Activated CD8-positive, alpha-beta memory T cell treated with anti-CD3 and anti-CD28 coated beads, Interleukin-2, amount 10 ng/mL, durations not matched to agents 7 days and 5 days (primary cell): Measurements from ENCODE around the gene CEP104. TPM values are rescaled to one million over a fixed set of nuclear protein-coding genes. Genes with fewer than 3 reads are reported as not detected.
A peak's percentile ranks its signal among the peaks of the same experiment; 100 is the strongest.
"Not testable (repeated sequence)": the region's sequence is repeated elsewhere in the genome, so short reads cannot be mapped to it uniquely, and the experiment has no call there.

Source experiments
- ATAC-seq: fragments of 150-1000 bp; cut with Tn5 transposase; one replicate; pipeline ENCODE4 v1.10.0; 2021; ENCODE audit warnings: moderate library complexity
- CTCF ChIA-PET: fragments of 350-600 bp; sonication (Branson Sonifier 250); formaldehyde crosslinking; loops from one replicate; lab custom pipeline; 2021; ENCODE audit warnings: antibody characterized with exemption; lab: Charles Lee
- DNase-seq: peaks from one replicate; pipeline ENCODE4 v3.0.0-alpha.2; 2020
- H3K27ac Mint-ChIP-seq: one replicate; pipeline ENCODE4 v1.8.0; 2021; ENCODE audit warnings: mild to moderate bottlenecking, mixed read lengths
- H3K27me3 Mint-ChIP-seq: one replicate; pipeline ENCODE4 v1.8.0; 2021; ENCODE audit warnings: mixed read lengths
- H3K36me3 Mint-ChIP-seq: one replicate; pipeline ENCODE4 v1.8.0; 2021; ENCODE audit warnings: mild to moderate bottlenecking, mixed read lengths
- H3K4me1 Mint-ChIP-seq: one replicate; pipeline ENCODE4 v1.8.0; 2021; ENCODE audit warnings: mixed read lengths
- H3K4me3 Mint-ChIP-seq: one replicate; pipeline ENCODE4 v1.8.0; 2021; ENCODE audit warnings: mild to moderate bottlenecking, moderate library complexity, mixed read lengths
- H3K9me3 Mint-ChIP-seq: one replicate; pipeline ENCODE4 v1.8.0; 2022; ENCODE audit warnings: low read depth, mixed read lengths
- total RNA-seq, 2 experiments: library from RNA; stranded (reverse); gene quantifications; one replicate each; pipeline ENCODE4 v1.2.3, GENCODE V29; 2021

The CEP104 gene
- total RNA-seq, 2 experiments from 2014 or later = 45.0 to 52.2 TPM

GRCh38 chr1:3811595-3811911 is 45.5 kb downstream of the CEP104 start:
- Mint-ChIP-seq H3K27ac (no peak overlapping the region), H3K9me3 (peaks cover 5% of the 10 kb centered on the region), H3K36me3 (peaks cover 3% of the 10 kb centered on the region), H3K4me1 (peaks cover 4% of the 10 kb centered on the region), H3K27me3 (no peaks in the 10 kb centered on the region), H3K4me3 (no peak overlapping the region)
- ATAC-seq = no peak
- DNase-seq = no peak
- CTCF ChIA-PET = no interaction called here

- DNase-seq, H3K9me3 Mint-ChIP-seq, CTCF ChIA-PET, H3K36me3 Mint-ChIP-seq, H3K27me3 Mint-ChIP-seq, H3K4me1 Mint-ChIP-seq, H3K4me3 Mint-ChIP-seq: not testable (repeated sequence)
- peak; percentile 42 for ATAC-seq
- H3K27ac Mint-ChIP-seq = peak overlapping the region; percentile 44
These were observed 46.8 kb downstream of the CEP104 start for GRCh38 chr1:3810149-3810761.

DNA sequence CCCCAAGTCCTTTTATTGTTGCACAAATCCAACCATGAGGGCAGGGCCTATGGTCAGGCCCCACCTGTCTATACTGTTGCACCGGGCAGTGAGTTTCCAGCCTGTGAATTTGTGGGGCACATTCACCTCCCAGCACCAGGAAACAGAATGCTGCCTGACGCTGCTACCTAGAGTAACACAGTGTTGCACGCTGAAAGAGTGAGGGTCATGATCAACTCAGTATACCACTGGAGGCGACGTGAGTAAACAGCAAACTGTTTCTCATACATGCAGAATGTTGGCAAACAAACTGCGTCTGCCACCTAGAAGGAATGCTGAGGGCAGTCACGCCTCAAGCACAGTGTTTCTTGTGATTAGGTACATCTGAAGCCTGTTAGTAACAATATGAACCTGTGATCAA is 47.3 kb downstream of the CEP104 start:
- peaks cover 3% of the 10 kb centered on the region for H3K36me3 Mint-ChIP-seq
- no peak overlapping the region for H3K4me3 Mint-ChIP-seq
- peaks cover 5% of the 10 kb centered on the region for H3K9me3 Mint-ChIP-seq
- DNase-seq (no peak), ATAC-seq (no peak)
- H3K27me3 Mint-ChIP-seq = peaks cover 4% of the 10 kb centered on the region
- peak overlapping the region; percentile 44 for H3K27ac Mint-ChIP-seq
- H3K4me1 Mint-ChIP-seq = peaks cover 4% of the 10 kb centered on the region
- CTCF ChIA-PET = no interaction called here

- H3K4me1 Mint-ChIP-seq = peaks cover 4% of the 10 kb centered on the region
- peaks cover 5% of the 10 kb centered on the region for H3K9me3 Mint-ChIP-seq
- H3K36me3 Mint-ChIP-seq = peaks cover 3% of the 10 kb centered on the region
- peaks cover 17% of the 10 kb centered on the region for H3K27me3 Mint-ChIP-seq
- ATAC-seq = no peak
- DNase-seq = no peak
- CTCF ChIA-PET = no interaction called here
- no peak overlapping the region for H3K27ac Mint-ChIP-seq
- H3K4me3 Mint-ChIP-seq = no peak overlapping the region
These were observed 49.2 kb downstream of the CEP104 start for GRCh38 chr1:3807769-3808168.

- no peak for DNase-seq
- Mint-ChIP-seq H3K27me3 (peaks cover 23% of the 10 kb centered on the region), H3K36me3 (peaks cover 3% of the 10 kb centered on the region), H3K9me3 (peaks cover 5% of the 10 kb centered on the region), H3K4me3 (no peak overlapping the region), H3K4me1 (peaks cover 7% of the 10 kb centered on the region), H3K27ac (no peak overlapping the region)
- CTCF ChIA-PET = interaction anchor here (1.2 kb wide), 1 partner anchor 11 kb away, joined by 3 read pairs; no protein-coding TSS in a partner anchor
- ATAC-seq = no peak
These were observed 52.0 kb downstream of the CEP104 start for GRCh38 chr1:3805038-3805437.

DNA sequence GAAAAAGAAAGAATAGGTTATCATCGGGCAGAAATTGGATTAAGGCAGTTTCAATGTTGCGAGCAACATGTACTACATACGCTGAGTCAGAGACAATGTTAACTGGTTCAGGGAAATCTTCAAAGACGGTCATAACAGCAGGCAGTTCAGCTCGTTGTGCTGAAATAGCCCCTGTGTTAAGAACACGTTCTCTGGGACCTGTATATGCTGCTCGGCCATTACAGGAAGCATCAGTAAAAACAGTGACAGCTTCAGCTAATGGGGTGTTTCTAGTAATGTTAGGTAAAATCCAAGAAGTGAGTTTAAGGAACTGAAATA is 52.4 kb downstream of the CEP104 start:
- H3K4me3 Mint-ChIP-seq, H3K4me1 Mint-ChIP-seq, H3K27ac Mint-ChIP-seq, H3K9me3 Mint-ChIP-seq, ATAC-seq, H3K36me3 Mint-ChIP-seq, DNase-seq: not testable (repeated sequence)
- CTCF ChIA-PET = interaction anchor here (1.2 to 3.8 kb wide), 2 partner anchors 10 to 29 kb away, joined by 3 to 25 read pairs; no protein-coding TSS in a partner anchor
- H3K27me3 Mint-ChIP-seq = peaks cover 23% of the 10 kb centered on the region

DNA sequence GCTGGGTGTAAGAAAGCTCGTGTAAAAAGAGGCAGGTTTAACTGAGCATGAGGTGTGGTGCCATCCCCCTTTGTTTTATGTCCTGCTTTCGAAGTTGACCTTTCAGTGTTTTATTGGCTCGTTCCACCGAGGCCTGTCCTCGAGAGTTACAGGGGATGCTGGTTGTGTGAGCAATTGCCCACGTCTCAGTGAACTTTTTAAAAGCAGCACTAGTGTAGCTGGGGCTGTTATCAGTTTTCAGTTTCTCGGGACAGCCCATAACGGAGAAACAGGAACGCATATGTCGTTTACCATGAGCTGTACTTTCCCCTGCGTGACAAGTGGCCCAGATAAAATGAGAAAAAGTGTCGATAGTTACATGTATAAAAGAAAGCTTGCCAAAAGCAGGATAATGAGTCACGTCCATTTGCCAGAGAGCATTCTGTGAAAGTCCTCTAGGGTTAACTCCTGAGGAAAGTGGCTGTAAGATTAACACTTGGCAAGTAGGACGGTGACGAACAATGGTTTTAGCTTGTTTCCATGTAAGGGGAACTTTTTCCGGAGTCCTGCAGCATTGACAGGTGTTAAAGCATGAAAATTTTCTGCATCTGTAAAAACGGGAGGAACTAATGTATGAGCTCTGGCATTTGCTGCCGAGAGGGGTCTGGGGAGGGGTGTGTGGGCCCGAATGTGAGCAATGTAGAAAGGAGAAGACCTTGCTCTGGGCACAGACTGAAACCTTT is 52.9 kb downstream of the CEP104 start:
- H3K27ac Mint-ChIP-seq = no peak overlapping the region
- CTCF ChIA-PET = interaction anchor here (1.2 to 3.8 kb wide), 2 partner anchors 10 to 29 kb away, joined by 3 to 25 read pairs; no protein-coding TSS in a partner anchor
- ATAC-seq (no peak), DNase-seq (no peak)
- H3K27me3 Mint-ChIP-seq = peaks cover 23% of the 10 kb centered on the region
- peaks cover 3% of the 10 kb centered on the region for H3K36me3 Mint-ChIP-seq
- no peak overlapping the region for H3K4me3 Mint-ChIP-seq
- H3K9me3 Mint-ChIP-seq = peaks cover 5% of the 10 kb centered on the region
- peaks cover 5% of the 10 kb centered on the region for H3K4me1 Mint-ChIP-seq

GRCh38 chr1:3800795-3801194 is 56.2 kb downstream of the CEP104 start:
- CTCF ChIA-PET = interaction anchor here (1.2 to 3.8 kb wide), 3 partner anchors 14 to 52 kb away, joined by 4 to 25 read pairs (median 5); no protein-coding TSS in a partner anchor
- H3K27ac Mint-ChIP-seq, DNase-seq: not testable (repeated sequence)

DNA sequence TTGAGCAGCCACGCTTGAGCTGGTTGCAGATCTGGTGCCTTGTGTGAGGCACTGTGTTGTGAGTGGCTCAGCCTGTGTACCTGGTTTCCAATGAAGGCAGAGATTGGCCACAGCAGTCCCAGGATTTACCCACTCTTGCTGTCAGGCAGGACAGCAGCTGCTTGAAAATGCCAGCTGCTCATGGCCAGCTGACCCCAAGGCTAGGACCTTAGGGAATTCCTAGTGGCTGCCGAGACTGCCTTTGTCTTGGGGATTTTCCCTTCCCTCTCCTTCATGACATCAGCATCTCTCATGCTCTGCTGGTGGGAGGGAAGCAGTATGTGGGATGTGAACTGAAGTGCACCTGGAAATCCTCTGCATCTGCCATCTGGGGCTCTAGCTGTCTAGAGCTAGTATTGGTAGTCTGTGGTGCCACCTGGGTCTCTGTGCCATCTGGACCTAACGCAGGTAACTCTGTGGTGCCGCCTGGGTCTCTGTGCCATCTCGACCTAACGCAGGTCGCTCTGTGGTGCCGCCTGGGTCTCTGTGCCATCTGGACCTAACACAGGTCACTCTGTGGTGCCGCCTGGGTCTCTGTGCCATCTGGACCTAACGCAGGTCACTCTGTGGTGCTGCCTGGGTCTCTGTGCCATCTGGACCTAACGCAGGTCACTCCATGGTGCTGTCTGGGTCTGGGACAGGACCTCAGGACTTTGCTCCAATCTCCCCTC is 56.9 kb downstream of the CEP104 start:
- CTCF ChIA-PET = interaction anchor here (1.5 kb wide), 1 partner anchor 24 kb away, joined by 5 read pairs; no protein-coding TSS in a partner anchor
- Mint-ChIP-seq H3K27me3 (peaks cover 20% of the 10 kb centered on the region), H3K4me3 (no peak overlapping the region), H3K9me3 (no peaks in the 10 kb centered on the region), H3K36me3 (no peaks in the 10 kb centered on the region), H3K27ac (no peak overlapping the region), H3K4me1 (peaks cover 19% of the 10 kb centered on the region)
- ATAC-seq (no peak), DNase-seq (no peak)

More at GRCh38 chr1:3800795-3801194, 56.2 kb downstream of the CEP104 start:
- Mint-ChIP-seq H3K4me1 (peaks cover 15% of the 10 kb centered on the region), H3K27me3 (peaks cover 23% of the 10 kb centered on the region)
- not testable (repeated sequence) for H3K36me3 Mint-ChIP-seq, H3K9me3 Mint-ChIP-seq, ATAC-seq, H3K4me3 Mint-ChIP-seq

GRCh38 chr1:3796215-3797061 is 60.6 kb downstream of the CEP104 start, which contains the start of gene LRRC47:
LRRC47 (minus strand) TSS chr1:3796498; CDS start chr1:3796476, 22 bp downstream.
- no peaks in the 10 kb centered on the region for H3K9me3 Mint-ChIP-seq
- H3K4me1 Mint-ChIP-seq = peaks cover 45% of the 10 kb centered on the region
- CTCF ChIA-PET = interaction anchor here (0.7 to 2.3 kb wide), 4 partner anchors 10 to 176 kb away, joined by 3 to 10 read pairs (median 6); no protein-coding TSS in a partner anchor
- H3K4me3 Mint-ChIP-seq = peak within 1 kb of the TSS; percentile 87
- H3K27me3 Mint-ChIP-seq = peaks cover 3% of the 10 kb centered on the region
- ATAC-seq (peak; percentile 99), DNase-seq (peak; percentile 96)
- peak within 1 kb of the TSS; percentile 88 for H3K27ac Mint-ChIP-seq
- H3K36me3 Mint-ChIP-seq = peaks cover 3% of the 10 kb centered on the region

- H3K4me1 Mint-ChIP-seq = peaks cover 40% of the 10 kb centered on the region
These were observed 61.4 kb downstream of the CEP104 start for GRCh38 chr1:3795453-3796214.

GRCh38 chr1:3790952-3791351 is 66.1 kb downstream of the CEP104 start:
- Mint-ChIP-seq H3K27me3 (no peaks in the 10 kb centered on the region), H3K9me3 (no peaks in the 10 kb centered on the region), H3K27ac (no peak overlapping the region), H3K4me1 (peaks cover 50% of the 10 kb centered on the region), H3K36me3 (peaks cover 8% of the 10 kb centered on the region), H3K4me3 (no peak overlapping the region)
- CTCF ChIA-PET = no interaction called here
- ATAC-seq (no peak), DNase-seq (no peak)

More at GRCh38 chr1:3795453-3796214, 61.4 kb downstream of the CEP104 start:
- Mint-ChIP-seq H3K36me3 (peaks cover 3% of the 10 kb centered on the region), H3K4me3 (peak overlapping the region; percentile 81), H3K9me3 (no peaks in the 10 kb centered on the region), H3K27me3 (no peaks in the 10 kb centered on the region), H3K27ac (peak overlapping the region; percentile 72)
- DNase-seq (no peak), ATAC-seq (no peak)
- CTCF ChIA-PET = interaction anchor here (0.7 to 2.3 kb wide), 4 partner anchors 9 to 176 kb away, joined by 3 to 10 read pairs (median 6); no protein-coding TSS in a partner anchor
